Measurements from ENCODE around the gene FAM78A.
A peak's percentile ranks its signal among the peaks of the same experiment; 100 is the strongest.
"Not testable (repeated sequence)": the region's sequence is repeated elsewhere in the genome, so short reads cannot be mapped to it uniquely, and the experiment has no call there.

FAM78A gene

GRCh38 chr9:131253891-131254491, 22.3 kb downstream of the FAM78A start:
- DNase-seq = peak; percentile 70 to 84
- Histone ChIP-seq H2BK120ac (ENCODE audit: insufficient read depth, low read length, poor library complexity) (no peak overlapping the region), H3K36me3 (ENCODE audit: control insufficient read depth in 1 of 2, insufficient read depth in 2 of 2, low read length in 2 of 2) (no peaks in the 10 kb centered on the region), H3K4me1 (ENCODE audit: control insufficient read depth in 1 of 2, insufficient read depth in 2 of 2, low read length in 2 of 2) (peaks cover 0 to 3% of the 10 kb centered on the region in 2 experiments), H3K79me1 (ENCODE audit: low read length) (no peaks in the 10 kb centered on the region), H3K4me2 (ENCODE audit: low read length) (no peak overlapping the region), H2AFZ (ENCODE audit: insufficient read depth, low read length, poor library complexity) (no peak overlapping the region), H3K14ac (ENCODE audit: low read length) (no peak overlapping the region), H4K91ac (ENCODE audit: low read depth, low read length) (no peak overlapping the region), H3K4me3 (ENCODE audit: low read depth, low read length) (no peak overlapping the region), H4K8ac (ENCODE audit: low read depth, low read length) (no peak overlapping the region), H3K79me2 (ENCODE audit: control insufficient read depth, insufficient read depth, low read length, poor library complexity) (no peaks in the 10 kb centered on the region), H3K4ac (ENCODE audit: low read depth, low read length) (no peak overlapping the region), H2BK12ac (ENCODE audit: low read length) (no peak overlapping the region), H3K27me3 (ENCODE audit: insufficient read depth, low read length) (no peaks in the 10 kb centered on the region), H2AK5ac (ENCODE audit: low read length) (no peak overlapping the region), H4K12ac (ENCODE audit: low read depth, low read length) (no peak overlapping the region), H3K18ac (ENCODE audit: low read length) (no peak overlapping the region), H3K23ac (ENCODE audit: low read length) (no peak overlapping the region), H2BK5ac (ENCODE audit: low read depth, low read length, poor library complexity) (no peak overlapping the region), H3K9me3 (ENCODE audit: insufficient read depth, low read depth, low read length) (no peaks in the 10 kb centered on the region), H3K9ac (ENCODE audit: low read length) (no peak overlapping the region), H3K27ac (ENCODE audit: low read depth, low read length) (no peak overlapping the region)
- no CpG with 5 or more reads among the region's 14 CpGs for WGBS (ENCODE audit: extremely low coverage, insufficient coverage, insufficient read length)

- Histone ChIP-seq H3K4me1 (ENCODE audit: control insufficient read depth in 1 of 2, insufficient read depth in 2 of 2, low read length in 2 of 2) (peaks cover 0 to 3% of the 10 kb centered on the region in 2 experiments), H2BK12ac (ENCODE audit: low read length) (no peak overlapping the region), H2BK5ac (ENCODE audit: low read depth, low read length, poor library complexity) (no peak overlapping the region), H3K9me3 (ENCODE audit: insufficient read depth, low read depth, low read length) (no peaks in the 10 kb centered on the region), H2AK5ac (ENCODE audit: low read length) (no peak overlapping the region), H3K27ac (ENCODE audit: low read depth, low read length) (no peak overlapping the region), H3K4me3 (ENCODE audit: low read depth, low read length) (no peak overlapping the region), H3K79me1 (ENCODE audit: low read length) (no peaks in the 10 kb centered on the region), H3K27me3 (ENCODE audit: insufficient read depth, low read length) (no peaks in the 10 kb centered on the region), H3K36me3 (ENCODE audit: control insufficient read depth in 1 of 2, insufficient read depth in 2 of 2, low read length in 2 of 2) (no peaks in the 10 kb centered on the region), H3K18ac (ENCODE audit: low read length) (no peak overlapping the region), H2AFZ (ENCODE audit: insufficient read depth, low read length, poor library complexity) (no peak overlapping the region), H3K79me2 (ENCODE audit: control insufficient read depth, insufficient read depth, low read length, poor library complexity) (no peaks in the 10 kb centered on the region), H3K9ac (ENCODE audit: low read length) (no peak overlapping the region), H3K23ac (ENCODE audit: low read length) (no peak overlapping the region), H3K14ac (ENCODE audit: low read length) (no peak overlapping the region), H4K91ac (ENCODE audit: low read depth, low read length) (no peak overlapping the region), H4K12ac (ENCODE audit: low read depth, low read length) (no peak overlapping the region), H4K8ac (ENCODE audit: low read depth, low read length) (no peak overlapping the region), H3K4ac (ENCODE audit: low read depth, low read length) (no peak overlapping the region), H2BK120ac (ENCODE audit: insufficient read depth, low read length, poor library complexity) (no peak overlapping the region), H3K4me2 (ENCODE audit: low read length) (no peak overlapping the region)
- DNase-seq = no peak
- WGBS (ENCODE audit: extremely low coverage, insufficient coverage, insufficient read length) = no CpG with 5 or more reads among the region's 23 CpGs
Measured at GRCh38 chr9:131252120-131252519, 24.2 kb downstream of the FAM78A start.

DNA sequence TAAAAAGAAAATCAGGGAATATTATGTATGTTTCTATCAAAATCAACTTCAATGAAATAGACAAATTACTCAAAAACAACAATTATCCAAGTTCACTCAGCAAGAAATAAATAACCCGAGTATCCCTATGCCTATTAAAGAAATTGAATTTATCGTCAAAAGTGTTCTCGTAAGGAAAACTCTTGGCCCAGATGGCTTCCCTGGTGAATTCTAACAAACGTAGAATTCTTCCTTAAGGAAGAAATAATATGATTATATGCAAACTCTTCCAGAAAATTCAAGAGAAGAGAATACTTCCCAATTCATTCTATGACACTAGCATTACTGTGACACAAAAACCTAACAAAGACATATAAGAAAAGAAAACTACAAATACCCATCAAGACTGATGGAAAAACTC, 29.7 kb downstream of the FAM78A start:
- H3K36me3 ChIP-seq (ENCODE audit: control insufficient read depth in 1 of 2, insufficient read depth in 2 of 2, low read length in 2 of 2) = no peaks in the 10 kb centered on the region
- no peak overlapping the region for H2BK120ac ChIP-seq (ENCODE audit: insufficient read depth, low read length, poor library complexity)
- no peak overlapping the region for H2BK12ac ChIP-seq (ENCODE audit: low read length)
- no peak overlapping the region for H3K18ac ChIP-seq (ENCODE audit: low read length)
- H4K12ac ChIP-seq (ENCODE audit: low read depth, low read length) = no peak overlapping the region
- no peaks in the 10 kb centered on the region for H3K79me1 ChIP-seq (ENCODE audit: low read length)
- no peak overlapping the region for H3K9ac ChIP-seq (ENCODE audit: low read length)
- no peak overlapping the region for H3K27ac ChIP-seq (ENCODE audit: low read depth, low read length)
- no peaks in the 10 kb centered on the region for H3K4me1 ChIP-seq (ENCODE audit: control insufficient read depth in 1 of 2, insufficient read depth in 2 of 2, low read length in 2 of 2)
- no peaks in the 10 kb centered on the region for H3K27me3 ChIP-seq (ENCODE audit: insufficient read depth, low read length)
- no peaks in the 10 kb centered on the region for H3K79me2 ChIP-seq (ENCODE audit: control insufficient read depth, insufficient read depth, low read length, poor library complexity)
- H3K9me3 ChIP-seq (ENCODE audit: insufficient read depth, low read depth, low read length) = no peaks in the 10 kb centered on the region
- no peak overlapping the region for H3K4me3 ChIP-seq (ENCODE audit: low read depth, low read length)
- H3K4me2 ChIP-seq (ENCODE audit: low read length) = no peak overlapping the region
- H2BK5ac ChIP-seq (ENCODE audit: low read depth, low read length, poor library complexity) = no peak overlapping the region
- H4K91ac ChIP-seq (ENCODE audit: low read depth, low read length) = no peak overlapping the region
- no peak overlapping the region for H4K8ac ChIP-seq (ENCODE audit: low read depth, low read length)
- no peak overlapping the region for H3K4ac ChIP-seq (ENCODE audit: low read depth, low read length)
- H3K23ac ChIP-seq (ENCODE audit: low read length) = no peak overlapping the region
- no CpG with 5 or more reads among the region's 4 CpGs for WGBS (ENCODE audit: extremely low coverage, insufficient coverage, insufficient read length)
- no peak for DNase-seq
- no peak overlapping the region for H3K14ac ChIP-seq (ENCODE audit: low read length)
- no peak overlapping the region for H2AFZ ChIP-seq (ENCODE audit: insufficient read depth, low read length, poor library complexity)
- H2AK5ac ChIP-seq (ENCODE audit: low read length) = no peak overlapping the region

- not testable (repeated sequence) for H2AFZ ChIP-seq (ENCODE audit: insufficient read depth, low read length, poor library complexity); H3K4me2 ChIP-seq (ENCODE audit: low read length); DNase-seq; H3K9me3 ChIP-seq (ENCODE audit: insufficient read depth, low read depth, low read length); H3K23ac ChIP-seq (ENCODE audit: low read length); H3K4me1 ChIP-seq (ENCODE audit: control insufficient read depth in 1 of 2, insufficient read depth in 2 of 2, low read length in 2 of 2); H3K4ac ChIP-seq (ENCODE audit: low read depth, low read length); H2BK5ac ChIP-seq (ENCODE audit: low read depth, low read length, poor library complexity); H3K36me3 ChIP-seq (ENCODE audit: control insufficient read depth in 1 of 2, insufficient read depth in 2 of 2, low read length in 2 of 2); H3K79me1 ChIP-seq (ENCODE audit: low read length); H4K12ac ChIP-seq (ENCODE audit: low read depth, low read length); H3K27me3 ChIP-seq (ENCODE audit: insufficient read depth, low read length); H2BK12ac ChIP-seq (ENCODE audit: low read length); H3K79me2 ChIP-seq (ENCODE audit: control insufficient read depth, insufficient read depth, low read length, poor library complexity); H2BK120ac ChIP-seq (ENCODE audit: insufficient read depth, low read length, poor library complexity); H2AK5ac ChIP-seq (ENCODE audit: low read length); H3K9ac ChIP-seq (ENCODE audit: low read length); H3K4me3 ChIP-seq (ENCODE audit: low read depth, low read length); H3K18ac ChIP-seq (ENCODE audit: low read length); H3K27ac ChIP-seq (ENCODE audit: low read depth, low read length); H3K14ac ChIP-seq (ENCODE audit: low read length); H4K8ac ChIP-seq (ENCODE audit: low read depth, low read length); H4K91ac ChIP-seq (ENCODE audit: low read depth, low read length)
- WGBS (ENCODE audit: extremely low coverage, insufficient coverage, insufficient read length) = no CpG with 5 or more reads among the region's 5 CpGs
Measured at GRCh38 chr9:131244331-131244730, 32.0 kb downstream of the FAM78A start.
